Measurements from ENCODE around the gene SLC12A6.
"Not testable (repeated sequence)": the region's sequence is repeated elsewhere in the genome, so short reads cannot be mapped to it uniquely, and the experiment has no call there.

Gene SLC12A6

GRCh38 chr15:34193272-34193671, 144.3 kb downstream of the SLC12A6 start:
- not testable (repeated sequence) for DNase-seq (ENCODE audit: low spot score)

GRCh38 chr15:34188711-34189110, 148.9 kb downstream of the SLC12A6 start:
- no peak for DNase-seq (ENCODE audit: low spot score)

GRCh38 chr15:34185666-34186065, 151.9 kb downstream of the SLC12A6 start:
- DNase-seq (ENCODE audit: low spot score), result no peak

GRCh38 chr15:34182942-34183341, 154.6 kb downstream of the SLC12A6 start:
- no peak for DNase-seq (ENCODE audit: low spot score)

Measured in globus pallidus (tissue), 1 donor.